Neural cell (in vitro differentiated cells): Measurements from ENCODE around the gene RANBP10. TPM values are rescaled to one million over a fixed set of nuclear protein-coding genes. Genes with fewer than 3 reads are reported as not detected.

Experiments
- H2AFZ ChIP-seq: fragments of 200-600, 300-800 bp; sonication (generic), shearing (Covaris generic); 2 replicates; pipeline ENCODE4 v1.6.0; 2014; ENCODE audit warnings: low read depth, mild to moderate bottlenecking, antibody characterized with exemption, low read length, moderate library complexity
- H3F3A ChIP-seq: fragments of 200-600 bp; shearing (Covaris generic); 2 replicates; pipeline ENCODE4 v1.6.1; 2016; ENCODE audit warnings: mild to moderate bottlenecking, moderate library complexity, mixed read lengths, antibody characterized with exemption, low read length; ENCODE audit not compliant: insufficient read depth, poor library complexity, severe bottlenecking
- H3K27ac ChIP-seq: fragments of 200-600, 300-800 bp; sonication (generic), shearing (Covaris generic); 2 replicates; pipeline ENCODE4 v1.5.1; 2014; ENCODE audit warnings: mild to moderate bottlenecking, low read length, moderate library complexity
- H3K27me3 ChIP-seq: fragments of 300-800, 200-600 bp; sonication (generic), shearing (Covaris generic); 2 replicates; pipeline ENCODE4 v1.6.0; 2014; ENCODE audit warnings: mild to moderate bottlenecking, low read depth, low read length, moderate library complexity; ENCODE audit not compliant: insufficient read depth
- H3K36me3 ChIP-seq: fragments of 300-800, 200-600 bp; sonication (generic), shearing (Covaris generic); 2 replicates; pipeline ENCODE4 v1.5.1; 2014; ENCODE audit warnings: mild to moderate bottlenecking, antibody characterized with exemption, low read length, moderate library complexity; ENCODE audit not compliant: insufficient read depth
- H3K4me2 ChIP-seq: fragments of 300-800, 200-600 bp; sonication (generic), shearing (Covaris generic); 2 replicates; pipeline ENCODE4 v1.6.0; 2014; ENCODE audit warnings: mild to moderate bottlenecking, low read length
- H3K4me3 ChIP-seq: fragments of 300-800, 200-600 bp; sonication (generic), shearing (Covaris generic); 2 replicates; pipeline ENCODE4 v1.5.1; 2014; ENCODE audit warnings: mild to moderate bottlenecking, low read length, moderate library complexity
- H3K79me2 ChIP-seq: fragments of 200-600 bp; shearing (Covaris generic); replicated peaks from 2 replicates; pipeline ENCODE4 v1.6.0; 2014; ENCODE audit warnings: mild to moderate bottlenecking, low read length, moderate library complexity; ENCODE audit not compliant: insufficient read depth
- H3K9ac ChIP-seq: fragments of 300-800, 200-600 bp; sonication (generic), shearing (Covaris generic); 2 replicates; pipeline ENCODE4 v1.6.1; 2016; ENCODE audit warnings: mild to moderate bottlenecking, low read length, mixed read lengths
- H3K9me2 ChIP-seq: fragments of 200-600 bp; shearing (Covaris generic); 2 replicates; pipeline ENCODE4 v1.6.1; 2016; ENCODE audit warnings: mild to moderate bottlenecking, low read length, mixed read lengths; ENCODE audit not compliant: insufficient read depth
- H3K9me3 ChIP-seq: fragments of 200-600, 300-800 bp; sonication (generic), shearing (Covaris generic); 2 replicates; pipeline ENCODE4 v1.6.1; 2016; ENCODE audit warnings: mild to moderate bottlenecking, mixed run types, low read length, moderate library complexity, mixed read lengths
- H4K20me1 ChIP-seq: fragments of 200-600 bp; shearing (Covaris generic); 2 replicates; pipeline ENCODE4 v1.6.1; 2016; ENCODE audit warnings: mild to moderate bottlenecking, mixed run types; ENCODE audit not compliant: insufficient read depth
- EP300 ChIP-seq: fragments of 450-650 bp; conservative IDR thresholded peaks from 2 replicates; pipeline ENCODE4 v1.6.1; 2014; ENCODE audit warnings: antibody characterized with exemption, mild to moderate bottlenecking, moderate library complexity; ENCODE audit not compliant: poor library complexity, severe bottlenecking
- EZH2 ChIP-seq: fragments of 200-600, 300-800 bp; shearing (Covaris generic), sonication (generic); IDR thresholded peaks from 2 replicates; pipeline ENCODE4 v1.6.1; 2014; ENCODE audit warnings: antibody characterized with exemption, low read length, borderline replicate concordance, mild to moderate bottlenecking; ENCODE audit not compliant: insufficient read depth, poor library complexity, severe bottlenecking
- MXI1 ChIP-seq: fragments of 450-650 bp; conservative IDR thresholded peaks from 2 replicates; pipeline ENCODE4 v1.6.1; 2014; ENCODE audit warnings: antibody characterized with exemption, mild to moderate bottlenecking; ENCODE audit not compliant: poor library complexity, severe bottlenecking
- POLR2AphosphoS5 ChIP-seq: IDR thresholded peaks from 2 replicates; pipeline ENCODE4 v1.6.1; 2012
- RAD21 ChIP-seq: fragments of 450-650 bp; conservative IDR thresholded peaks from 2 replicates; pipeline ENCODE4 v1.6.1; 2014; ENCODE audit warnings: antibody characterized with exemption, mild to moderate bottlenecking, moderate library complexity
- SMC3 ChIP-seq: fragments of 450-650 bp; conservative IDR thresholded peaks from 2 replicates; pipeline ENCODE4 v1.6.1; 2014; ENCODE audit warnings: antibody characterized with exemption, mild to moderate bottlenecking, moderate library complexity; ENCODE audit not compliant: poor library complexity
- TAF1 ChIP-seq: IDR thresholded peaks from 2 replicates; pipeline ENCODE4 v1.6.1; 2012; ENCODE audit warnings: low read depth
- polyA plus RNA-seq: library from polyadenylated mRNA; depleted of rRNA; stranded (reverse); fragments of >200 nt; gene quantifications from 2 replicates; pipeline ENCODE4 v1.2.3, GENCODE V29; 2014
- TF ChIP-seq, protein P1 (sequence below): fragments of 450-650 bp; IDR thresholded peaks from 2 replicates; pipeline ENCODE4 v1.5.1; 2014; ENCODE audit warnings: antibody characterized with exemption, mild to moderate bottlenecking, moderate library complexity; ENCODE audit not compliant: poor library complexity, severe bottlenecking
- TF ChIP-seq, protein P2 (sequence below): IDR thresholded peaks from 2 replicates; pipeline ENCODE4 v1.6.1; 2012; ENCODE audit warnings: borderline replicate concordance

The RANBP10 gene
- polyA plus RNA-seq, 1 donor from 2014 or later: 10.9 TPM

DNA sequence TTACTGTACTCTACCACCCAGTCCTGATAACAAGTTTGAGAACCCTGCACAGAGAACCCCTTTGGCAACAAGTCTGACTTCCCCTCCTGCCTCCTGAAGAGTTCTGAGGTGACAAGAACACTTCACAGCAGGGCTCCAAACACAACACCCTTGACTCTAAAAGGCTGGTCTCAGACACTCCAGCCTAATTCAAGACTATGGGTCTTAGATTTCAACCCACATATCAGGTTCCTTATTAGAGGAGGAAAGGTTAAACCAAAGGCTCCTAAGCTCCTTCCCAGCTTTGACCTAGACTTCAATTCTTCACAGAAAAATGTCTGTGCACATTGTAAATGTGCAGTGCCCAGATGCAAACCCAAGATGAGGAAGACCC, 23.0 kb downstream of the RANBP10 start:
- H3K36me3 ChIP-seq: no peaks in the 10 kb centered on the region
- no peaks in the 10 kb centered on the region for H3K9me2 ChIP-seq
- H3K27me3 ChIP-seq: no peaks in the 10 kb centered on the region
- H3K9ac ChIP-seq: no peak overlapping the region
- no peak overlapping the region for H3K27ac ChIP-seq
- no peak overlapping the region for H2AFZ ChIP-seq
- H3F3A ChIP-seq: no peaks in the 10 kb centered on the region
- no peak overlapping the region for H3K4me3 ChIP-seq
- no peaks in the 10 kb centered on the region for H4K20me1 ChIP-seq
- peaks cover 6% of the 10 kb centered on the region for H3K79me2 ChIP-seq
- no peak overlapping the region for H3K4me2 ChIP-seq
- no peaks in the 10 kb centered on the region for H3K9me3 ChIP-seq
- no peak for TF ChIP-seq TAF1
- no peak for TF ChIP-seq SMC3
- no peak for TF ChIP-seq POLR2AphosphoS5
- TF ChIP-seq, protein P1, sequence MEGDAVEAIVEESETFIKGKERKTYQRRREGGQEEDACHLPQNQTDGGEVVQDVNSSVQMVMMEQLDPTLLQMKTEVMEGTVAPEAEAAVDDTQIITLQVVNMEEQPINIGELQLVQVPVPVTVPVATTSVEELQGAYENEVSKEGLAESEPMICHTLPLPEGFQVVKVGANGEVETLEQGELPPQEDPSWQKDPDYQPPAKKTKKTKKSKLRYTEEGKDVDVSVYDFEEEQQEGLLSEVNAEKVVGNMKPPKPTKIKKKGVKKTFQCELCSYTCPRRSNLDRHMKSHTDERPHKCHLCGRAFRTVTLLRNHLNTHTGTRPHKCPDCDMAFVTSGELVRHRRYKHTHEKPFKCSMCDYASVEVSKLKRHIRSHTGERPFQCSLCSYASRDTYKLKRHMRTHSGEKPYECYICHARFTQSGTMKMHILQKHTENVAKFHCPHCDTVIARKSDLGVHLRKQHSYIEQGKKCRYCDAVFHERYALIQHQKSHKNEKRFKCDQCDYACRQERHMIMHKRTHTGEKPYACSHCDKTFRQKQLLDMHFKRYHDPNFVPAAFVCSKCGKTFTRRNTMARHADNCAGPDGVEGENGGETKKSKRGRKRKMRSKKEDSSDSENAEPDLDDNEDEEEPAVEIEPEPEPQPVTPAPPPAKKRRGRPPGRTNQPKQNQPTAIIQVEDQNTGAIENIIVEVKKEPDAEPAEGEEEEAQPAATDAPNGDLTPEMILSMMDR: no peak

DNA sequence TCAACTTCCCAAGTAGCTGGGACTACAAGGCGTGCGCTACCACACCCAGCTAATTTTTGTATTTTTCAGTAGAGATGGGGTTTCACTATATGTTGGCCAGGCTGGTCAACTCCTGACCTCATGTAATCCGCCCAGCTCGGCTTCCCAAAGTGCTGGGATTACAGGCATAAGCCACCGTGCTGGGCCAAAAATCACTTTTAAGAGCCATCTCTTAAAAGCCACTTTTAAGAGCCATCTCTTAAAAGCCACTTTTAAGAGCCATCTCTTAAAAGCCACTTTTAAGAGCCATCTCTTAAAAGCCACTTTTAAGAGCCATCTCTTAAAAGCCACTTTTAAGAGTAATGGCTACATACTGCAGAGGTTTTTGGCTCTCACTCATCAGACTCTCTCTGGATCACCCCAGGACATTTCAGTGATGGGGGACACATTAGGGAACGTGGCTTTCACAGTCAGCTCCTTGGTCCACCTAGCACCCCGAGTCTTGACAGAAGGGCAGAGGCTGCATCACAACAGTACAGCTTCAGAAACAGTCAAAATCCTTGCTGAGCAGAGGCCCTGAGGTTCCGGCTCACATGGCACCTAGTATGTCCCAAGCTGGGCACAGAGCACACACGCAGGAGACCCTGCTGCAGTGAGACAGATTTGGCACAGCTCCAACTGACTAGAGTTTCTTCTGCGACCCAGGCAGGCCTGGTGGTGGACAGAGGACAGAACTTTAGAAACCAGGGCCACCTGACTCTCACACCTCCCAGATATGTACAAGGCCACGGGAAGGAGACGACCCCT, 23.6 kb downstream of the RANBP10 start:
- Histone ChIP-seq H3K27me3 (no peaks in the 10 kb centered on the region), H3K36me3 (no peaks in the 10 kb centered on the region), H3K9me2 (no peaks in the 10 kb centered on the region), H3K4me2 (no peak overlapping the region), H3K4me3 (no peak overlapping the region), H3K9ac (no peak overlapping the region), H2AFZ (no peak overlapping the region), H3K79me2 (peaks cover 6% of the 10 kb centered on the region), H3K27ac (no peak overlapping the region), H4K20me1 (no peaks in the 10 kb centered on the region), H3K9me3 (no peaks in the 10 kb centered on the region), H3F3A (no peaks in the 10 kb centered on the region)
- TF ChIP-seq POLR2AphosphoS5 (no peak), SMC3 (no peak), EP300 (no peak), RAD21 (no peak), TAF1 (no peak), EZH2 (no peak), MXI1 (no peak)
- TF ChIP-seq, protein P2, sequence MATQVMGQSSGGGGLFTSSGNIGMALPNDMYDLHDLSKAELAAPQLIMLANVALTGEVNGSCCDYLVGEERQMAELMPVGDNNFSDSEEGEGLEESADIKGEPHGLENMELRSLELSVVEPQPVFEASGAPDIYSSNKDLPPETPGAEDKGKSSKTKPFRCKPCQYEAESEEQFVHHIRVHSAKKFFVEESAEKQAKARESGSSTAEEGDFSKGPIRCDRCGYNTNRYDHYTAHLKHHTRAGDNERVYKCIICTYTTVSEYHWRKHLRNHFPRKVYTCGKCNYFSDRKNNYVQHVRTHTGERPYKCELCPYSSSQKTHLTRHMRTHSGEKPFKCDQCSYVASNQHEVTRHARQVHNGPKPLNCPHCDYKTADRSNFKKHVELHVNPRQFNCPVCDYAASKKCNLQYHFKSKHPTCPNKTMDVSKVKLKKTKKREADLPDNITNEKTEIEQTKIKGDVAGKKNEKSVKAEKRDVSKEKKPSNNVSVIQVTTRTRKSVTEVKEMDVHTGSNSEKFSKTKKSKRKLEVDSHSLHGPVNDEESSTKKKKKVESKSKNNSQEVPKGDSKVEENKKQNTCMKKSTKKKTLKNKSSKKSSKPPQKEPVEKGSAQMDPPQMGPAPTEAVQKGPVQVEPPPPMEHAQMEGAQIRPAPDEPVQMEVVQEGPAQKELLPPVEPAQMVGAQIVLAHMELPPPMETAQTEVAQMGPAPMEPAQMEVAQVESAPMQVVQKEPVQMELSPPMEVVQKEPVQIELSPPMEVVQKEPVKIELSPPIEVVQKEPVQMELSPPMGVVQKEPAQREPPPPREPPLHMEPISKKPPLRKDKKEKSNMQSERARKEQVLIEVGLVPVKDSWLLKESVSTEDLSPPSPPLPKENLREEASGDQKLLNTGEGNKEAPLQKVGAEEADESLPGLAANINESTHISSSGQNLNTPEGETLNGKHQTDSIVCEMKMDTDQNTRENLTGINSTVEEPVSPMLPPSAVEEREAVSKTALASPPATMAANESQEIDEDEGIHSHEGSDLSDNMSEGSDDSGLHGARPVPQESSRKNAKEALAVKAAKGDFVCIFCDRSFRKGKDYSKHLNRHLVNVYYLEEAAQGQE: no peak
- TF ChIP-seq, protein P1: no peak
